H1 (cell line): Measurements from ENCODE around the gene OR4N2. TPM values are rescaled to one million over a fixed set of nuclear protein-coding genes. Genes with fewer than 3 reads are reported as not detected.

ENCODE experiments used
- CTCF ChIA-PET: fragments of 300-600 bp; sonication (Branson Sonifier 250); formaldehyde crosslinking; loops from one replicate; lab custom pipeline; 2021; ENCODE audit not compliant: partially characterized antibody; lab: Charles Lee
- POLR2A ChIA-PET: fragments of 300-600 bp; sonication (Branson Sonifier 250); formaldehyde crosslinking; loops from one replicate; lab custom pipeline; 2021; ENCODE audit warnings: inconsistent platforms; ENCODE audit not compliant: partially characterized antibody; lab: Charles Lee
- DNase-seq, 2 experiments: peaks; one replicate each; pipeline versions ENCODE4 v3.0.0 to v3.0.0-alpha.2; 2010 to 2022; ENCODE audit warnings: low spot score in 2 of 2, low read depth in 1 of 2, mixed read lengths in 1 of 2
- FAIRE-seq: peaks from 2 replicates; lab custom pipeline; 2011; peaks lifted over from hg19 to GRCh38; lab: Jason Lieb, UNC
- H2AFZ ChIP-seq: 2 replicates; pipeline ENCODE4 v1.8.1; 2012; ENCODE audit warnings: low read length, inconsistent platforms
- H2AK5ac ChIP-seq: 2 replicates; pipeline ENCODE4 v1.6.1; 2013; ENCODE audit warnings: low read depth, low read length
- H2BK120ac ChIP-seq: replicated peaks from 2 replicates; pipeline ENCODE3; 2013; ENCODE audit warnings: low read depth, low read length, inconsistent platforms
- H2BK12ac ChIP-seq: 2 replicates; pipeline ENCODE4 v1.6.1; 2013; ENCODE audit warnings: low read depth, low read length
- H2BK15ac ChIP-seq: 2 replicates; pipeline ENCODE4 v1.6.1; 2013; ENCODE audit warnings: low read length
- H2BK20ac ChIP-seq: 2 replicates; pipeline ENCODE4 v1.6.1; 2013; ENCODE audit warnings: low read length
- H2BK5ac ChIP-seq: 2 replicates; pipeline ENCODE4 v1.6.1; 2013; ENCODE audit warnings: low read depth, low read length
- H3K14ac ChIP-seq: 2 replicates; pipeline ENCODE4 v1.6.1; 2013; ENCODE audit warnings: inconsistent platforms; ENCODE audit not compliant: insufficient read length
- H3K18ac ChIP-seq: 2 replicates; pipeline ENCODE4 v1.6.1; 2013; ENCODE audit warnings: low read length; ENCODE audit errors: extremely low read depth
- H3K23ac ChIP-seq: 2 replicates; pipeline ENCODE4 v1.6.1; 2013; ENCODE audit warnings: inconsistent platforms; ENCODE audit not compliant: insufficient read length
- H3K23me2 ChIP-seq: 2 replicates; pipeline ENCODE4 v1.6.1; 2013; ENCODE audit warnings: low read depth, low read length
- H3K27ac ChIP-seq: 2 replicates; pipeline ENCODE4 v1.6.1; 2011; ENCODE audit warnings: low read depth, low read length, inconsistent platforms
- H3K27me3 ChIP-seq, 4 experiments: replicated peaks in 1 of 4; 1 replicate in 1 of 4; 2 replicates in 3 of 4; pipeline versions ENCODE4 v1.6.1 to v1.8.1; 2011 to 2013; ENCODE audit warnings: low read length in 3 of 4, mild to moderate bottlenecking in 3 of 4, inconsistent platforms in 2 of 4, mixed read lengths in 2 of 4, moderate library complexity in 1 of 4; ENCODE audit not compliant: control insufficient read depth in 3 of 4, insufficient read depth in 3 of 4; ENCODE audit errors: extremely low read depth in 1 of 4
- H3K36me3 ChIP-seq, 4 experiments: 2 replicates each; pipeline versions ENCODE4 v1.6.1 to v1.8.1; 2011 to 2013; ENCODE audit warnings: mild to moderate bottlenecking in 4 of 4, low read length in 3 of 4, moderate library complexity in 2 of 4, control low read depth in 1 of 4, inconsistent platforms in 1 of 4; ENCODE audit not compliant: insufficient read depth in 4 of 4, control insufficient read depth in 2 of 4
- H3K4ac ChIP-seq: replicated peaks from 2 replicates; pipeline ENCODE3; 2013; ENCODE audit warnings: low read length, low read depth, mixed read lengths, inconsistent platforms; ENCODE audit not compliant: insufficient read length
- H3K4me1 ChIP-seq, 4 experiments: replicated peaks in 1 of 4; 1 replicate in 1 of 4; 2 replicates in 3 of 4; pipeline versions ENCODE4 v1.6.1 to v1.8.1; 2011 to 2013; ENCODE audit warnings: low read length in 3 of 4, inconsistent platforms in 2 of 4, mixed read lengths in 1 of 4; ENCODE audit not compliant: insufficient read depth in 4 of 4, control insufficient read depth in 3 of 4
- H3K4me2 ChIP-seq, 2 experiments: 2 replicates each; pipeline versions ENCODE4 v1.6.1 to v1.8.1; 2011 to 2013; ENCODE audit warnings: low read depth in 2 of 2, low read length in 2 of 2, control low read depth in 1 of 2, inconsistent platforms in 1 of 2, mild to moderate bottlenecking in 1 of 2; ENCODE audit not compliant: insufficient read depth in 1 of 2
- H3K4me3 ChIP-seq, 4 experiments: fragments of 200-600, 300-600 bp in 1 of 4; sonication (generic), shearing (Covaris generic), sonication (Bioruptor Twin) in 1 of 4; 2 replicates each; pipeline versions ENCODE4 v1.5.1 to v1.8.1; 2011 to 2016; ENCODE audit warnings: low read length in 4 of 4, low read depth in 3 of 4, control low read depth in 2 of 4, inconsistent platforms in 2 of 4, mild to moderate bottlenecking in 2 of 4, mixed read lengths in 1 of 4, moderate library complexity in 1 of 4; ENCODE audit not compliant: insufficient read depth in 2 of 4; ENCODE audit errors: extremely low read depth in 1 of 4
- H3K56ac ChIP-seq: replicated peaks from 2 replicates; pipeline ENCODE3; 2013; ENCODE audit warnings: low read depth, mild to moderate bottlenecking, mixed read lengths, low read length, inconsistent platforms; ENCODE audit not compliant: insufficient read length
- H3K79me1 ChIP-seq: 2 replicates; pipeline ENCODE4 v1.6.1; 2013; ENCODE audit warnings: low read depth, low read length, control low read depth
- H3K79me2 ChIP-seq, 2 experiments: 2 replicates each; pipeline versions ENCODE4 v1.6.1 to v1.8.1; 2012 to 2013; ENCODE audit warnings: low read length in 2 of 2, mild to moderate bottlenecking in 2 of 2, inconsistent platforms in 1 of 2; ENCODE audit not compliant: insufficient read depth in 2 of 2, control insufficient read depth in 1 of 2
- H3K9ac ChIP-seq, 4 experiments: replicated peaks in 1 of 4; 1 replicate in 1 of 4; 2 replicates in 3 of 4; pipeline versions ENCODE4 v1.6.1 to v1.8.1; 2011 to 2013; ENCODE audit warnings: low read depth in 3 of 4, low read length in 3 of 4, control low read depth in 2 of 4, mild to moderate bottlenecking in 2 of 4, moderate library complexity in 2 of 4, inconsistent platforms in 1 of 4; ENCODE audit errors: extremely low read depth in 1 of 4
- H3K9me3 ChIP-seq, 2 experiments: 2 replicates each; pipeline versions ENCODE4 v1.6.1 to v1.8.1; 2012 to 2013; ENCODE audit warnings: mild to moderate bottlenecking in 2 of 2, moderate library complexity in 2 of 2, control low read depth in 1 of 2, inconsistent platforms in 1 of 2, low read depth in 1 of 2, low read length in 1 of 2, mixed read lengths in 1 of 2; ENCODE audit not compliant: insufficient read depth in 2 of 2
- H4K20me1 ChIP-seq, 2 experiments: replicated peaks in 1 of 2; 2 replicates each; pipeline versions ENCODE3 to v1.8.1; 2011 to 2013; ENCODE audit warnings: inconsistent platforms in 2 of 2, low read length in 2 of 2, mild to moderate bottlenecking in 1 of 2; ENCODE audit not compliant: insufficient read depth in 2 of 2, control insufficient read depth in 1 of 2
- H4K5ac ChIP-seq: 2 replicates; pipeline ENCODE4 v1.6.1; 2013; ENCODE audit warnings: low read length, low read depth, mixed read lengths, inconsistent platforms; ENCODE audit not compliant: insufficient read length
- H4K8ac ChIP-seq: 2 replicates; pipeline ENCODE4 v1.8.0; 2013; ENCODE audit warnings: mild to moderate bottlenecking, moderate library complexity, low read length, inconsistent platforms; ENCODE audit not compliant: insufficient read depth; ENCODE audit errors: extremely low read depth
- H4K91ac ChIP-seq: replicated peaks from 2 replicates; pipeline ENCODE3; 2013; ENCODE audit warnings: low read length, mixed read lengths, inconsistent platforms; ENCODE audit not compliant: insufficient read length
- CEBPB ChIP-seq: IDR thresholded peaks from 2 replicates; pipeline ENCODE4 v1.6.1; 2012; ENCODE audit warnings: low read depth, low read length
- CHD1 ChIP-seq: IDR thresholded peaks from 2 replicates; pipeline ENCODE4 v1.6.1; 2012; ENCODE audit warnings: low read depth, low read length, improper control_type of control experiment
- GTF2F1 ChIP-seq: IDR thresholded peaks from 2 replicates; pipeline ENCODE4 v1.6.1; 2012; ENCODE audit warnings: low read depth, low read length, improper control_type of control experiment, borderline replicate concordance
- JUN ChIP-seq: IDR thresholded peaks from 2 replicates; pipeline ENCODE4 v1.6.1; 2011; ENCODE audit warnings: low read depth, mild to moderate bottlenecking, improper control_type of control experiment, low read length
- NANOG ChIP-seq: IDR thresholded peaks from 2 replicates; pipeline ENCODE4 v1.6.1; 2011; ENCODE audit warnings: low read length, low read depth, mild to moderate bottlenecking, inconsistent platforms; ENCODE audit not compliant: insufficient read depth, poor library complexity, severe bottlenecking
- NRF1 ChIP-seq: IDR thresholded peaks from 2 replicates; pipeline ENCODE4 v1.6.1; 2011; ENCODE audit warnings: mild to moderate bottlenecking, low read depth, low read length, improper control_type of control experiment
- PHF8 ChIP-seq: fragments of 200-600 bp; sonication (generic); conservative IDR thresholded peaks from 2 replicates; pipeline ENCODE4 v1.7.1; 2012; ENCODE audit warnings: low read depth, mild to moderate bottlenecking, inconsistent platforms, low read length, moderate library complexity
- RFX5 ChIP-seq: IDR thresholded peaks from 2 replicates; pipeline ENCODE4 v1.6.1; 2011; ENCODE audit warnings: low read depth, low read length, improper control_type of control experiment, borderline replicate concordance
- SAP30 ChIP-seq: fragments of 300-600 bp; sonication (generic); IDR thresholded peaks from 2 replicates; pipeline ENCODE4 v1.7.1; 2012; ENCODE audit warnings: low read length, moderate library complexity, mild to moderate bottlenecking, inconsistent platforms; ENCODE audit not compliant: insufficient read depth, insufficient replicate concordance
- SIN3A ChIP-seq, 2 experiments: IDR thresholded peaks in 1 of 2; conservative IDR thresholded peaks in 1 of 2; 2 replicates each; pipeline ENCODE4 v1.6.1; 2011 to 2012; ENCODE audit warnings: low read length in 2 of 2, improper control_type of control experiment in 1 of 2, low read depth in 1 of 2, mild to moderate bottlenecking in 1 of 2
- SRF ChIP-seq: IDR thresholded peaks from 2 replicates; pipeline ENCODE4 v1.6.1; 2011; ENCODE audit warnings: mild to moderate bottlenecking, low read depth, low read length, moderate library complexity
- TAF1 ChIP-seq: IDR thresholded peaks from 2 replicates; pipeline ENCODE4 v1.6.1; 2011; ENCODE audit warnings: mild to moderate bottlenecking, low read depth, low read length
- TCF12 ChIP-seq: IDR thresholded peaks from 2 replicates; pipeline ENCODE4 v1.6.1; 2011; ENCODE audit warnings: low read depth, mild to moderate bottlenecking, low read length
- YY1 ChIP-seq: IDR thresholded peaks from 2 replicates; pipeline ENCODE4 v1.6.1; 2011; ENCODE audit warnings: low read depth, mild to moderate bottlenecking, low read length
- WGBS, 2 experiments: shearing (Covaris generic) in 1 of 2; methylation state at CpG; one replicate each; pipeline versions ENCODE4 v1.1.6 to v1.1.7; 2013 to 2015; ENCODE audit warnings: low lambda C conversion rate in 2 of 2, mixed read lengths in 2 of 2, inconsistent platforms in 1 of 2, low coverage in 1 of 2, missing lambda C conversion rate in 1 of 2; ENCODE audit not compliant: insufficient replicate concordance in 2 of 2, insufficient coverage in 1 of 2, insufficient read length in 1 of 2; ENCODE audit errors: extremely low coverage in 1 of 2, missing lambda C conversion rate in 1 of 2; 5-methylcytosine and 5-hydroxymethylcytosine counted together
- polyA plus RNA-seq, 7 experiments: library from polyadenylated mRNA; depleted of rRNA in 3 of 7; stranded (reverse) in 5 of 7; unstranded in 2 of 7; fragments of >200 nt in 5 of 7; fragments of 200-250 nt in 2 of 7; gene quantifications; 1 replicate in 5 of 7; 2 replicates in 1 of 7; 4 replicates in 1 of 7; pipeline versions ENCODE4 v1.2.1 to v1.2.3, GENCODE V29; 2011 to 2013; ENCODE audit warnings: missing spikeins in 2 of 7, mixed read lengths in 2 of 7
- total RNA-seq: library from RNA; stranded (reverse); fragmentation: NEBNext Ultra II Directional; extraction: Animal tissue kit (Norgen Biotek cat#: 25700); gene quantifications from 2 replicates; pipeline ENCODE4 v1.2.1, GENCODE V29; 2021

Gene OR4N2
- total and polyA plus RNA-seq, 2 of the 8 experiments (the other 6 are each of a cell fraction or from before 2014, with no cell fraction given): not detected

- Histone ChIP-seq H3K9me3 (peaks cover 36 to 37% of the 10 kb centered on the region in 2 experiments), H2BK5ac (no peak overlapping the region), H3K36me3 (no peaks in the 10 kb centered on the region), H4K5ac (no peak overlapping the region), H3K4me1 (no peaks in the 10 kb centered on the region), H2AFZ (no peak overlapping the region), H2BK15ac (no peak overlapping the region), H3K4ac (no peak overlapping the region), H3K79me1 (no peaks in the 10 kb centered on the region), H3K9ac (no peak overlapping the region), H3K4me2 (no peak overlapping the region), H3K18ac (no peak overlapping the region), H3K14ac (no peak overlapping the region), H3K56ac (no peak overlapping the region), H3K4me3 (no peak overlapping the region), H3K27ac (no peak overlapping the region), H3K27me3 (no peaks in the 10 kb centered on the region), H2BK120ac (no peak overlapping the region), H2BK20ac (no peak overlapping the region), H3K23ac (no peak overlapping the region), H3K23me2 (no peaks in the 10 kb centered on the region), H4K8ac (no peak overlapping the region), H2AK5ac (no peak overlapping the region), H2BK12ac (no peak overlapping the region), H3K79me2 (no peaks in the 10 kb centered on the region), H4K20me1 (no peaks in the 10 kb centered on the region), H4K91ac (no peak overlapping the region)
- WGBS, 2 experiments: 76% methylated on average over 1 of the region's 1 CpG; no CpG with 5 or more reads in 1 of the 2 experiments
- CTCF ChIA-PET: interaction anchor here (0.6 kb wide), 1 partner anchor 1048 kb away, joined by 3 read pairs; no protein-coding TSS in a partner anchor
- no peak for DNase-seq
- POLR2A ChIA-PET: no interaction called here
- FAIRE-seq: no peak
- no peak for TF ChIP-seq JUN
- no peak for TF ChIP-seq RFX5
- TF ChIP-seq CHD1: no peak
- no peak for TF ChIP-seq PHF8
- TF ChIP-seq TAF1: no peak
- no peak for TF ChIP-seq SIN3A (conservative IDR thresholded peaks at IDR 0.05 in 1 of 2, IDR thresholded peaks at IDR 0.05 in 1 of 2; ENCODE audit: low read depth in 1 of 2, low read length in 2 of 2)
- no peak for TF ChIP-seq SRF
- TF ChIP-seq SAP30: no peak
- TF ChIP-seq YY1: no peak
- TF ChIP-seq NANOG: no peak
- no peak for TF ChIP-seq GTF2F1
- no peak for TF ChIP-seq NRF1
- TF ChIP-seq CEBPB: no peak
- no peak for TF ChIP-seq TCF12
Measured at GRCh38 chr14:19771895-19772430, 31.6 kb upstream of the OR4N2 start.
